GM06990 (cell line): ENCODE results near the gene RNF115.
"Not testable (repeated sequence)": the region's sequence is repeated elsewhere in the genome, so short reads cannot be mapped to it uniquely, and the experiment has no call there.

Experiments
- DNase-seq: peaks from one replicate; pipeline ENCODE4 v3.0.0-alpha.2; 2011; ENCODE audit not compliant: insufficient read length; ENCODE audit errors: extremely low read depth
- H3K27me3 ChIP-seq: replicated peaks from 2 replicates; pipeline ENCODE4 v1.6.0; 2011; ENCODE audit warnings: low read length; ENCODE audit not compliant: control insufficient read depth, insufficient read depth
- H3K36me3 ChIP-seq: 2 replicates; pipeline ENCODE4 v1.5.1; 2011; ENCODE audit warnings: low read length; ENCODE audit not compliant: control insufficient read depth, insufficient read depth
- H3K4me3 ChIP-seq: replicated peaks from 2 replicates; pipeline ENCODE4 v1.5.1; 2011; ENCODE audit warnings: low read depth, mild to moderate bottlenecking, control low read depth, low read length
- CTCF ChIP-seq: IDR thresholded peaks from 2 replicates; pipeline ENCODE4 v1.5.1; 2011; ENCODE audit warnings: low read length, control low read depth, mild to moderate bottlenecking, inconsistent platforms; ENCODE audit not compliant: insufficient read depth, poor library complexity, severe bottlenecking

The RNF115 gene

DNA sequence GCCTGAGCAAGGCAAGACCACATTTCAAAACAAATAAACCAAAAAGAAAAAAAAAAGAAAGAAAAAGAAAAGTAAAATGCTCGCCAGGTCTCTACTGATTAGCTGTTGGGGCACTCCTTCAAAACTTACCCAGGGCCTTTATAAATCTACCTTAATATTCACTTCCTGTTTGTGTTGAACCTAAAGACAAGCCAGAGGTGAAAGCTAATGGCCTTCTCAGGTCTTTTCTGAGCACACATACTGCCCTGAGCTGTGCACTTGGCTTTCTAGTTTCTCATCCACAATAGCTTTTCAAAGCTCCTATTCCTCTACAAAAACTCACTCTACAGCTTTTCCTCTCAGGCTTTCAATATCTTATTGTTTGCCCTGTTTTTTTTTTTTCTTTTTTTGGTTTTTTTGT lies 50.5 kb downstream of the RNF115 start:
- no peak overlapping the region for H3K4me3 ChIP-seq
- no peak for DNase-seq
- no peaks in the 10 kb centered on the region for H3K27me3 ChIP-seq
- H3K36me3 ChIP-seq = peaks cover 1% of the 10 kb centered on the region; the same call in 1 of the 2 replicates
- TF ChIP-seq CTCF = no peak

DNA sequence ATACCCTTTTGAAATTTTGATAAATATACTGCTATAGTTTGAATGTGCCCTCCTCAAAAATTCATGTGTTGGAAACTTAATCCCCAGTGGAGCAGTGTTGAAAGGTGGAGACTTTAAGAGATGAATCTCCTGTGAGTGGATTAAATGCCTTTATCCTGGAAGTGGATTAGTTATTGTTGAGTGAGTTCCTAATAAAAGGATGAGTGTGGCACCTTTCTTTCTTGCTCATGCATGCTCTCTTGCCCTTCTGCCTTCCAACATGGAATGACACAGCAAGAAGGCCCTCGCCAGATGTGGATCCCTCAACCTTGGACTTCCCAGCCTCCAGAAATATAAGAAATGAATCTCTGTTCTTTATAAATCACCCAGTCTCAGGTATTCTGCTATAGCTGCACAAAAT lies 52.8 kb downstream of the RNF115 start:
- no peak for DNase-seq
- no peak overlapping the region for H3K4me3 ChIP-seq
- H3K27me3 ChIP-seq = no peaks in the 10 kb centered on the region
- peaks cover 1% of the 10 kb centered on the region; the same call in 1 of the 2 replicates for H3K36me3 ChIP-seq
- TF ChIP-seq CTCF = no peak

DNA sequence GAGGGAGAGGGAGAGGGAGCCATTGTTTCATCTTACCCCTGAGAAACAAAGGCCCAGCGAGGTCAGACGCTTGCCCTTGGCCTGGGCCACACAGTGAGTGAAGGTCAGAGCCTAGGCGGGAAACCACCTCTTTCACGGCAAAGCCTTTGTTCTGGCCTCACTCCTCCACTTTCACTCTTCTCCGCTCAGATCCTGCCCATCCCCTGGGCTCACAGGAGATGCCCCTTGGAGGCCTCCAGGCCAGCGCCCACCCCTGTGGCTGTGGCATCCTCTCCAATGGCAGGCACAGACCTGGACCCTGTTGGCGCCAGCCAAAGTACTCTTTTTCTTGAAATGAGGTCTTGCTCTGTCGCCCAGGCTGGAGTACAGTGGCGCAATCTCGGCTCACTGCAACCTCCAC lies 55.9 kb downstream of the RNF115 start:
- DNase-seq, H3K4me3 ChIP-seq, H3K36me3 ChIP-seq, H3K27me3 ChIP-seq: not testable (repeated sequence)

- not testable (repeated sequence) for H3K4me3 ChIP-seq, DNase-seq, H3K36me3 ChIP-seq, H3K27me3 ChIP-seq
Measured at GRCh38 chr1:145766926-145767325, 57.0 kb downstream of the RNF115 start.

- not testable (repeated sequence) for DNase-seq, H3K4me3 ChIP-seq, H3K36me3 ChIP-seq, H3K27me3 ChIP-seq
Measured at GRCh38 chr1:145765585-145766360, 58.1 kb downstream of the RNF115 start.

- not testable (repeated sequence) for H3K27me3 ChIP-seq, DNase-seq, H3K36me3 ChIP-seq, H3K4me3 ChIP-seq
Measured at GRCh38 chr1:145765127-145765526, 58.8 kb downstream of the RNF115 start.

GRCh38 chr1:145764231-145764940 lies 59.5 kb downstream of the RNF115 start:
- not testable (repeated sequence) for H3K36me3 ChIP-seq, H3K4me3 ChIP-seq, DNase-seq, H3K27me3 ChIP-seq

DNA sequence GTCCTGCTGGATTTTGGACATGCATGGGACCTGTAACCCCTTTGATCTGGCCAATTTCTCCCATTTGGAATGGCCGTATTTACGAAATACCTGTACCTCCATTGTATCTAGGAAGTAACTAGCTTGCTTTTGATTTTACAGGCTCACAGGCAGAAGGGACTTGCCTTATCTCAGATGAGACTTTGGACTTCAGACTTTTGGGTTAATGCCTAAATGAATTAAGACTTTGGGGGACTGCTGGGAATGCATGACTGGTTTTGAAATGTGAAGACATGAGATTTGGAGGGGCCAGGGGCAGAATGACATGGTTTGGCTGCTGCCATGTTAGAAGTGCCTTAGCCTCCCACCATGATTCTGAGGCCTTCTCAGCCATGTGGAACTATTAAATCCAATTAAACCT lies 61.9 kb downstream of the RNF115 start:
- not testable (repeated sequence) for H3K36me3 ChIP-seq, H3K27me3 ChIP-seq, DNase-seq, H3K4me3 ChIP-seq

GRCh38 chr1:145761498-145761897 lies 62.4 kb downstream of the RNF115 start:
- H3K27me3 ChIP-seq, DNase-seq, H3K4me3 ChIP-seq, H3K36me3 ChIP-seq: not testable (repeated sequence)

DNA sequence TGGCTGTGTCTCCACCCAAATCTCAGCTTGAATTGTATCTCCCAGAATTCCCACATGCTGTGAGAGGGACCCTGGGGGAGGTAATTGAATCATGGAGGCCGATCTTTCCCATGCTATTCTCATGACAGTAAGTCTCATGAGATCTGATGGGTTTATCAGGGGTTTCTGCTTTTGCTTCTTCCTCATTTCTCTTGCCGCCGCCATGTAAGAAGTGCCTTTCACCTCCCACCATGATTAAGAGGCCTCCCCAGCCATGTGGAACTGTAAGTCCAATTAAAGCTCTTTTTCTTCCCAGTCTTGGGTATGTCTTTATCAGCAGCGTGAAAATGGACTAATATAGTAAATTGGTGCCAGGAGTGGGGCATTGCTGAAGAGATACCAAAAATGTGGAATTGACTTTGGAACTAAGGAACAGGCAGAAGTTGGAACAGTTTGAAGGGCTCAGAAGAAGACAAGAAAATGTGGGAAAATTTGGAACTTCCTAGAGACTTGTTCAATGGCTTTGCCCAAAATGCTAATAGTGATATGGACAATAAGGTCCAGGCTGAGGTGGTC lies 63.4 kb downstream of the RNF115 start:
- not testable (repeated sequence) for H3K36me3 ChIP-seq, DNase-seq, H3K4me3 ChIP-seq, H3K27me3 ChIP-seq
